Measurements from ENCODE around the gene CXCL11. TPM values are rescaled to one million over a fixed set of nuclear protein-coding genes. Genes with fewer than 3 reads are reported as not detected.

The CXCL11 gene
- 0.10 to 0.33 TPM (median 0.21 TPM) in 5 replicates for total RNA-seq (2022; extraction: Qiagen RNA extraction)

DNA sequence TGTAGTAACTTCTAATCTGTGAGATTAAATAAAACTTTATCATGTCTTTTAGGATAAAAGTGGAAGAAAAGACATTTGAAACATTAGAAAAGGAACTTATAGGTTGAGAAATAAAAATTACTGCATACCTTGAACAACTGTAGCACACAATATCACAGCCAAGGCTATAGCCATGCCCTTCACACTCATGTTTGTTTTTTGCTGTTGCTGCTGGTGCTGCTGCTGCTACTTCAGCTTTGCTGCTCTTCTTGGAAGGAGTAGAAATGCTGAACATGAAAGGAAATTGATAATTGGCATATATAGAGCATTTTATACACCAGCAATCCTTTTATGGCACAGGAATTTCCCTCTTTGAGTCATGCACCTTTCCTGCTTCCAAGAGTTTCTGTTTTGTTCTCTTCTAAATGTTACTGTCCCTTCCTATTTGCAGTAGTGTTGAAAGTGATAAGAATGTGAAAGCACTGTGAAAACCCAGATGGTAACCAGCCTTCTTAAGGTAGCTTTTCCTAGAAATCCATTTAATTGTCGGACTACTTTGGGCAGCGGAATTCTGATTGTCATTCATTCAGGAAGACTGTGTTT lies at the start of gene CXCL11:
Gene CXCL11, minus strand, starts transcription at position 272 of the 582 bp plus-strand sequence. Its CDS starts 83 bp downstream, at position 189.

DNA sequence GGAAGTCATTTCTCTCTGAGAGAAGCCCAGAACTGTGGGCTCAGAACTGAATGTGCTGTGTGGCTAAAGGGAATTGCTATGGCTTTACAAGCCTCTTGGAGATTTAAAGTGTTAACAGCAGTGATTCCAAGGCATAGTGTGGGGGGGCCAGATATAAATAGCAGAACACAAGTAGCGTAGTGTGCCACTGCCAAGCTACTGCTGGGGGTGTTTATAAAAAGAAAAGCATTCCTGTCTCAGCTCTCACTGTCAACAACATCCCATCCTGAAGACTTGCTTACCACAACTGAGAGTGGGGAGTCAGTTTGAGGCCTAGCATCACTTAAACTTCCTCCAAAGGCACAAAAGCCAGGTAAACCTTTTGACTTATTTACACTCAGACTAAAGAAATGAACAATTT lies 38.6 kb upstream of the CXCL11 start, which contains the start of gene ART3:
Gene ART3, plus strand, starts transcription at position 242 of the 400 bp plus-strand sequence. CDS start 1,181 bp downstream, outside the sequence.

DNA sequence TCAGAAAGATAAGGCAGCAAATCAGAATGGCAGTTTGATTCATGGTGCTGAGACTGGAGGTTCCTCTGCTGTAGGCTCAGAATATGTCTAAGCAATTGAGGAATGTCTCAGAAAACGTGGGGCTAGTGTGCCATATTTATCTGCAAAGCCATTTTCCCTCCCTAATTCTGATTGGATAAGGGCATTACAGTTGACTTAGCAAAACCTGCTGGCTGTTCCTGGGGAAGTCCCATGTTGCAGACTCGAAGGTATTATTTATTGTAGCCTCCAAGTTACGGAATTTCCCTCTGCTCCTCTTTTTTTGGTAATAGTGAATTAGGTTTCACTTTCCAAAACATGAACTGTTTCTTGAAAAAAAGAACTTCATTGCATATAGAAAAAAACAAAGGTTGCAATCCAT lies 12.5 kb downstream of the CXCL11 start, which contains the start of gene CXCL10:
Gene CXCL10, minus strand, starts transcription at position 109 of the 400 bp plus-strand sequence. Its CDS starts 66 bp downstream, at position 43.

DNA sequence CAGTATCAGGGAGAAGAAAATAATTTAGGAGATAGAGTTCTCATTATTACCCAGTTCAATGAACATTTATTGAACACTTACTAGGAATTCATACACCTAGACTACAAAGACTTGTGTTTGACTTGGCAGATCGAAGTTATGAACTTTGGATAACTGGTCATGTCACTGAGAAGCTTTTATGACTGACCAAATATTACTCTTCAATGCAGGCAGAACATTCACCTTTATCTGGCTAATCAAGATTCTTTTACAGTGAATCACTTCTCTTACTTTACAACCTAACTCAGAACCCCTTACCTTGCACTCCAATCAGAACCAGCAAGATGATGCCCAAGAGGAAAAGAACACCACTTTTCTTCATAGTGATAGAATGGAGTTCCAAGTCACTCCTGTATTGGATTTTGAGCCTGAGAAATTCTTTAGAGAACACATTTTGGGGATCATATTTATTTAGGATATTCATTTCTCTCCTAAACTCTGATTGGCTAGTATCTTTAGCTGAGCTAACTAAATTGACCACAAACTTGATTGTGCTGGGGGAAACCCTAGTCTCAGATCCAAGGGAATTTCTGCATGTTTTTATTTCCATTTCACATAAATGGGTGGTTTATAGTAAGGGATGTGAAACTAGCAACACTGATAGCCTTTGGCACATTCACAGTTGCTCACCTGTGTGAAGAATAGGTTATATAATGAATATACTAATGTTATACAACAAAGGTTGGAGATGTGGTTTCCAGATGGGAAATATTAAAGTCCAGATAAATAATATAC lies 28.6 kb downstream of the CXCL11 start, which contains the start of gene CXCL9:
Gene CXCL9, minus strand, starts transcription at position 421 of the 774 bp plus-strand sequence. Its CDS starts 60 bp downstream, at position 361.

Other genes starting within 250 kb of the CXCL11 start
- not detected in 5 replicates for gene PPEF2, start 133.6 kb downstream of the CXCL11 start, total RNA-seq (2022; extraction: Qiagen RNA extraction)
- gene NAAA, start 95.1 kb downstream of the CXCL11 start, total RNA-seq (2022; extraction: Qiagen RNA extraction), result 21.5 to 24.0 TPM (median 23.6 TPM) in 5 replicates
- gene SDAD1, start 45.1 kb downstream of the CXCL11 start, total RNA-seq (2022; extraction: Qiagen RNA extraction), result 14.1 to 19.7 TPM (median 14.8 TPM) in 5 replicates
- gene CXCL9, start 28.6 kb downstream of the CXCL11 start, total RNA-seq (2022; extraction: Qiagen RNA extraction), result not detected in 5 replicates
- 0.12 to 0.20 TPM (median 0.12 TPM) in 3 of 5 replicates, not detected in the others for gene CXCL10, start 12.6 kb downstream of the CXCL11 start, total RNA-seq (2022; extraction: Qiagen RNA extraction)
- gene ART3, start 38.6 kb upstream of the CXCL11 start, total RNA-seq (2022; extraction: Qiagen RNA extraction), result not detected in 5 replicates
- gene NUP54, start 112.3 kb upstream of the CXCL11 start, total RNA-seq (2022; extraction: Qiagen RNA extraction), result 23.3 to 37.6 TPM (median 27.2 TPM) in 5 replicates
- gene SCARB2, start 177.8 kb upstream of the CXCL11 start, total RNA-seq (2022; extraction: Qiagen RNA extraction), result 43.5 to 60.2 TPM (median 53.8 TPM) in 5 replicates
- gene FAM47E, start 215.7 kb upstream of the CXCL11 start, total RNA-seq (2022; extraction: Qiagen RNA extraction), result 0.27 to 0.37 TPM (median 0.33 TPM) in 4 of 5 replicates, not detected in the other